ENCODE results near the gene FNDC3A. TPM values are rescaled to one million over a fixed set of nuclear protein-coding genes. Genes with fewer than 3 reads are reported as not detected.

Gene FNDC3A
- total and polyA plus RNA-seq, 2 experiments from 2014 or later, result 21.9 to 73.5 TPM

DNA sequence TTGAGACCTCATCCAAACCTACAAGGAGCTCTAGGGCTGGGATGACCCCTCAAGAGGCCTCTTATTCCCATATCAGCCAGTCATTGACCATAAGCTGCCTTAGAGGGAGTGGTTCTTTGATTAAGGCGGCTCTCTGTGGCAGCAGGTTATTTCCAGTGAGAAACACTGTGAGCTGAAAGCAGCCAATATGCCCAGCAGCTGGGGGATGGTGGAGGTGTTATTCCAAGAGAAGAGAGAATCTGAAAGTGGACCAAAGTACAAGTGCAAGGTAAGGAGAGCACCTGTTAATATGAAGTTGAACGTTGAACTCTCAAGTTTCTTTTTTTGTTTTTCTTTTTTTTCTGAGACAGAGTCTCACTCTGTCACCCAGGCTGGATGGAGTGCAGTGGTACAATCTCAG, 20.2 kb upstream of the FNDC3A start:
- WGBS (ENCODE audit: low lambda C conversion rate, missing lambda C conversion rate), result 71% methylated on average over 2 of the region's 2 CpGs
- Histone ChIP-seq H3K27ac (no peak overlapping the region), H3K36me3 (replicated peaks; ENCODE audit: insufficient read depth, low read depth) (no peaks in the 10 kb centered on the region), H3K4me1 (ENCODE audit: insufficient read depth) (no peaks in the 10 kb centered on the region), H3K9me3 (ENCODE audit: low read depth) (no peaks in the 10 kb centered on the region), H3K9me2 (replicated peaks; ENCODE audit: insufficient read depth) (no peaks in the 10 kb centered on the region), H3K4me3 (no peak overlapping the region), H3K27me3 (no peaks in the 10 kb centered on the region), H3K4me2 (no peak overlapping the region), H2AFZ (no peak overlapping the region), H3K79me2 (no peaks in the 10 kb centered on the region), H4K20me1 (ENCODE audit: insufficient read depth, poor library complexity, severe bottlenecking) (no peaks in the 10 kb centered on the region)
- peak; percentile 44 for DNase-seq (ENCODE audit: low spot score)
- TF ChIP-seq EZH2phosphoT487 (IDR thresholded peaks at IDR 0.05; ENCODE audit: low read depth, severe bottlenecking, unreplicated experiment), result no peak
- TF ChIP-seq, protein P1, sequence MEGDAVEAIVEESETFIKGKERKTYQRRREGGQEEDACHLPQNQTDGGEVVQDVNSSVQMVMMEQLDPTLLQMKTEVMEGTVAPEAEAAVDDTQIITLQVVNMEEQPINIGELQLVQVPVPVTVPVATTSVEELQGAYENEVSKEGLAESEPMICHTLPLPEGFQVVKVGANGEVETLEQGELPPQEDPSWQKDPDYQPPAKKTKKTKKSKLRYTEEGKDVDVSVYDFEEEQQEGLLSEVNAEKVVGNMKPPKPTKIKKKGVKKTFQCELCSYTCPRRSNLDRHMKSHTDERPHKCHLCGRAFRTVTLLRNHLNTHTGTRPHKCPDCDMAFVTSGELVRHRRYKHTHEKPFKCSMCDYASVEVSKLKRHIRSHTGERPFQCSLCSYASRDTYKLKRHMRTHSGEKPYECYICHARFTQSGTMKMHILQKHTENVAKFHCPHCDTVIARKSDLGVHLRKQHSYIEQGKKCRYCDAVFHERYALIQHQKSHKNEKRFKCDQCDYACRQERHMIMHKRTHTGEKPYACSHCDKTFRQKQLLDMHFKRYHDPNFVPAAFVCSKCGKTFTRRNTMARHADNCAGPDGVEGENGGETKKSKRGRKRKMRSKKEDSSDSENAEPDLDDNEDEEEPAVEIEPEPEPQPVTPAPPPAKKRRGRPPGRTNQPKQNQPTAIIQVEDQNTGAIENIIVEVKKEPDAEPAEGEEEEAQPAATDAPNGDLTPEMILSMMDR (IDR thresholded peaks at IDR 0.05; ENCODE audit: poor library complexity), result no peak
- TF ChIP-seq EZH2 (IDR thresholded peaks at IDR 0.05; ENCODE audit: borderline replicate concordance), result no peak

DNA sequence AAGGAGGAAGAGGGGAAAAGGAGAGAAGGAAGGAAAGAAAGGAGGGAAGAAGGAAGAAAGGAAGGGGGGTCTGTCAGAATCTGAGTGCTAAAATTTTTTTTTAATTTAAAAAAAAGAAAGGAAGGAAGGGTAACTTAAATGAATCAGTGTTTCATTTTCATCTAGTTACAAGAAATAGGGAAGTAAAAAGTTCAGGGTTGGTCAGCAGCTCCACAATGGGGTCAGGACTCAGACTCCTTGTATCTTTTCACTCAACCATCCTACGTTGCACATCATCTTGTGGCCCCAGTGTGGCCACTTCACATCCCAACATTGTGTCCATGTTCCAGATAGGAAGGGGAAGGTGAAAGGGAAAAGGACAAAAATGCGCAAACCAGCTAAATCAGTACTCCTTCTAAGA, 14.3 kb upstream of the FNDC3A start:
- no peak overlapping the region for H2AFZ ChIP-seq
- 97% methylated on average over 2 of the region's 2 CpGs for WGBS (ENCODE audit: low lambda C conversion rate, missing lambda C conversion rate)
- no peak overlapping the region for H3K4me3 ChIP-seq
- H3K27ac ChIP-seq, result no peak overlapping the region
- no peaks in the 10 kb centered on the region for H3K9me3 ChIP-seq (ENCODE audit: low read depth)
- H3K36me3 ChIP-seq (replicated peaks; ENCODE audit: insufficient read depth, low read depth), result no peaks in the 10 kb centered on the region
- H3K79me2 ChIP-seq, result no peaks in the 10 kb centered on the region
- no peak overlapping the region for H3K4me2 ChIP-seq
- no peaks in the 10 kb centered on the region for H3K27me3 ChIP-seq
- TF ChIP-seq EZH2 (IDR thresholded peaks at IDR 0.05; ENCODE audit: borderline replicate concordance), result no peak
- TF ChIP-seq EZH2phosphoT487 (IDR thresholded peaks at IDR 0.05; ENCODE audit: low read depth, severe bottlenecking, unreplicated experiment), result no peak
- TF ChIP-seq, protein P1 (IDR thresholded peaks at IDR 0.05; ENCODE audit: poor library complexity), result no peak
- no peaks in the 10 kb centered on the region for H3K9me2 ChIP-seq (replicated peaks; ENCODE audit: insufficient read depth)
- H3K4me1 ChIP-seq (ENCODE audit: insufficient read depth), result no peaks in the 10 kb centered on the region
- DNase-seq (ENCODE audit: low spot score), result no peak
- no peaks in the 10 kb centered on the region for H4K20me1 ChIP-seq (ENCODE audit: insufficient read depth, poor library complexity, severe bottlenecking)

DNA sequence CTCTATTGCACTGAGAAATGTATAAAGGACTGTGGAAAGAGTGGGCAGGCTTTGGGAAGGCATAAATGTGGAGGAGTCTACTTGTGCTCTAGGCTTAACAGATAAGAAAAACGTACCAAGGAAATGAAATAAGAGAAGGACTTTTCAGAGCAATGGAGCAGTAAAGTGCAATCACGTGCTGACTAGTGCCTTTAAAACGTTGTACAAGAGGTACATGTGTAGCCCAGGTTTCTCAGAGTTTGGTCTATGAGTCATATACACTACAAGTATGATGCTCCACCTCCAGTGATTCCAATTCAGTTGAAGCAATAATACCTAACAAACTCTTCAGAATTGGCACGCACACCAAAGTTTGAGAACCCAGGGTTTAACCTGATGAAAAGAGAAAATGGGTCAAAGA, 13.4 kb upstream of the FNDC3A start:
- H3K79me2 ChIP-seq, result no peaks in the 10 kb centered on the region
- no peaks in the 10 kb centered on the region for H3K4me1 ChIP-seq (ENCODE audit: insufficient read depth)
- H4K20me1 ChIP-seq (ENCODE audit: insufficient read depth, poor library complexity, severe bottlenecking), result no peaks in the 10 kb centered on the region
- H3K4me3 ChIP-seq, result no peak overlapping the region
- H2AFZ ChIP-seq, result no peak overlapping the region
- H3K27me3 ChIP-seq, result no peaks in the 10 kb centered on the region
- no peaks in the 10 kb centered on the region for H3K36me3 ChIP-seq (replicated peaks; ENCODE audit: insufficient read depth, low read depth)
- TF ChIP-seq EZH2 (IDR thresholded peaks at IDR 0.05; ENCODE audit: borderline replicate concordance) (no peak), EZH2phosphoT487 (IDR thresholded peaks at IDR 0.05; ENCODE audit: low read depth, severe bottlenecking, unreplicated experiment) (no peak)
- TF ChIP-seq, protein P1 (IDR thresholded peaks at IDR 0.05; ENCODE audit: poor library complexity), result no peak
- H3K4me2 ChIP-seq, result no peak overlapping the region
- no peaks in the 10 kb centered on the region for H3K9me2 ChIP-seq (replicated peaks; ENCODE audit: insufficient read depth)
- no peak overlapping the region for H3K27ac ChIP-seq
- no peak for DNase-seq (ENCODE audit: low spot score)
- 66% methylated on average over 4 of the region's 4 CpGs for WGBS (ENCODE audit: low lambda C conversion rate, missing lambda C conversion rate)
- H3K9me3 ChIP-seq (ENCODE audit: low read depth), result no peaks in the 10 kb centered on the region

DNA sequence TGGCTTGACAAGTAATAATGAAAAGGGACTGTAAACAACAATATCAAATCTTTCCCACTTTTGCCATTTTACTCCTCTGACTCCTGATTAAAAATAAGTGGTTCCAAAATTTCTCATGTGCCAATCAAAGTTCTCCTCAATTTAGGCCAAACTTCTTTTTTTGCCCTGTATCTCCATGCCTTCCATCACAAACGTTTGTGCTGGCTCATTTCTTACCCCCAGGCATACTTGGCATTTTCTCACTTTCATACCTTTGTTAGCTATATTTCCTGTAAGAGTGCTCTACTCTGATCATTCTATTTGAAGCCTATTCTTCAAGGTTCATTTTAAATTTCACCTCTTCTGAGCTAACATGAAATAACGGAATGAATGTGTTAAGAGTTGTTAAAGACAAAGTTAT, 10.0 kb upstream of the FNDC3A start:
- no peaks in the 10 kb centered on the region for H3K79me2 ChIP-seq
- H2AFZ ChIP-seq, result no peak overlapping the region
- no peak overlapping the region for H3K4me2 ChIP-seq
- WGBS (ENCODE audit: low lambda C conversion rate, missing lambda C conversion rate), result 61% methylated on average over 2 of the region's 2 CpGs
- no peaks in the 10 kb centered on the region for H3K36me3 ChIP-seq (replicated peaks; ENCODE audit: insufficient read depth, low read depth)
- H3K9me3 ChIP-seq (ENCODE audit: low read depth), result no peaks in the 10 kb centered on the region
- no peaks in the 10 kb centered on the region for H3K9me2 ChIP-seq (replicated peaks; ENCODE audit: insufficient read depth)
- DNase-seq (ENCODE audit: low spot score), result no peak
- TF ChIP-seq EZH2 (IDR thresholded peaks at IDR 0.05; ENCODE audit: borderline replicate concordance), result no peak
- no peaks in the 10 kb centered on the region for H3K27me3 ChIP-seq
- H4K20me1 ChIP-seq (ENCODE audit: insufficient read depth, poor library complexity, severe bottlenecking), result no peaks in the 10 kb centered on the region
- H3K27ac ChIP-seq, result no peak overlapping the region
- no peaks in the 10 kb centered on the region for H3K4me1 ChIP-seq (ENCODE audit: insufficient read depth)
- no peak overlapping the region for H3K4me3 ChIP-seq

All from hepatocyte (in vitro differentiated cells).